ENCODE data around the gene ULBP2. TPM values are rescaled to one million over a fixed set of nuclear protein-coding genes. Genes with fewer than 3 reads are reported as not detected.
A peak's percentile ranks its signal among the peaks of the same experiment; 100 is the strongest.
"Not testable (repeated sequence)": the region's sequence is repeated elsewhere in the genome, so short reads cannot be mapped to it uniquely, and the experiment has no call there.

ULBP2 gene
- total RNA-seq, 2 experiments from 2014 or later = 0.32 to 0.43 TPM

GRCh38 chr6:149933036-149933435 is 8.8 kb upstream of the ULBP2 start:
- H3K4me3 Mint-ChIP-seq = no peak overlapping the region
- H3K9me3 Mint-ChIP-seq (ENCODE audit: low read depth) = no peaks in the 10 kb centered on the region
- ATAC-seq (no peak), DNase-seq (no peak)
- ChIA-PET POLR2A (no interaction called here), CTCF (interaction anchor here (1.2 kb wide), 1 partner anchor 84 kb away, joined by 4 read pairs; no protein-coding TSS in a partner anchor)
- no peaks in the 10 kb centered on the region for H3K36me3 Mint-ChIP-seq (ENCODE audit: low read depth)
- H3K4me1 Mint-ChIP-seq = peaks cover 11% of the 10 kb centered on the region
- peaks cover 79% of the 10 kb centered on the region for H3K27me3 Mint-ChIP-seq
- no peak overlapping the region for H3K27ac Mint-ChIP-seq
- intact Hi-C loops (cut with DNase I, micrococcal nuclease) = loop anchor here in 1 of 2 experiments (5.0 kb wide), 1 partner anchor 879 kb away; no protein-coding TSS in a partner anchor

- DNase-seq (no peak), ATAC-seq (no peak)
- Mint-ChIP-seq H3K4me3 (no peak overlapping the region), H3K4me1 (peaks cover 13% of the 10 kb centered on the region), H3K27ac (no peak overlapping the region), H3K27me3 (peaks cover 77% of the 10 kb centered on the region), H3K9me3 (ENCODE audit: low read depth) (no peaks in the 10 kb centered on the region), H3K36me3 (ENCODE audit: low read depth) (no peaks in the 10 kb centered on the region)
- intact Hi-C loops (cut with DNase I, micrococcal nuclease) = loop anchor here in 1 of 2 experiments (5.0 kb wide), 1 partner anchor 879 kb away; no protein-coding TSS in a partner anchor
- ChIA-PET CTCF (interaction anchor here (1.2 kb wide), 1 partner anchor 84 kb away, joined by 4 read pairs; no protein-coding TSS in a partner anchor), POLR2A (no interaction called here)
Observed at GRCh38 chr6:149933461-149933860, 8.4 kb upstream of the ULBP2 start.

GRCh38 chr6:149934249-149935156 is 7.3 kb upstream of the ULBP2 start:
- Mint-ChIP-seq H3K27me3 (peaks cover 74% of the 10 kb centered on the region), H3K27ac (no peak overlapping the region), H3K36me3 (ENCODE audit: low read depth) (no peaks in the 10 kb centered on the region), H3K9me3 (ENCODE audit: low read depth) (no peaks in the 10 kb centered on the region), H3K4me3 (no peak overlapping the region), H3K4me1 (peaks cover 21% of the 10 kb centered on the region)
- CTCF ChIA-PET = interaction anchor here (2.8 kb wide), 1 partner anchor 83 kb away, joined by 24 read pairs; no protein-coding TSS in a partner anchor
- intact Hi-C loops (cut with DNase I, micrococcal nuclease) = loop anchor here (1.0 to 5.0 kb wide), 5 partner anchors 29 to 880 kb away; partner anchors contain the start of genes ULBP1 (in 1 of the 2) and ULBP3 (in 1 of the 2)
- ATAC-seq (peak; percentile 57), DNase-seq (peak; percentile 84)
- POLR2A ChIA-PET = no interaction called here

GRCh38 chr6:149935246-149935645 is 6.6 kb upstream of the ULBP2 start:
- DNase-seq (no peak), ATAC-seq (no peak)
- peaks cover 27% of the 10 kb centered on the region for H3K4me1 Mint-ChIP-seq
- H3K27me3 Mint-ChIP-seq = peaks cover 76% of the 10 kb centered on the region
- H3K27ac Mint-ChIP-seq = no peak overlapping the region
- no peak overlapping the region for H3K4me3 Mint-ChIP-seq
- CTCF ChIA-PET = interaction anchor here (0.7 to 2.8 kb wide), 4 partner anchors 10 to 142 kb away, joined by 3 to 24 read pairs (median 4); no protein-coding TSS in a partner anchor
- no peaks in the 10 kb centered on the region for H3K9me3 Mint-ChIP-seq (ENCODE audit: low read depth)
- POLR2A ChIA-PET = no interaction called here
- no peaks in the 10 kb centered on the region for H3K36me3 Mint-ChIP-seq (ENCODE audit: low read depth)
- intact Hi-C loops (cut with DNase I, micrococcal nuclease) = loop anchor here in 1 of 2 experiments (2.0 kb wide), 1 partner anchor 880 kb away; no protein-coding TSS in a partner anchor

- Mint-ChIP-seq H3K4me1 (peaks cover 30% of the 10 kb centered on the region), H3K27ac (no peak overlapping the region), H3K4me3 (no peak overlapping the region), H3K36me3 (ENCODE audit: low read depth) (no peaks in the 10 kb centered on the region), H3K27me3 (peaks cover 76% of the 10 kb centered on the region), H3K9me3 (ENCODE audit: low read depth) (no peaks in the 10 kb centered on the region)
- ChIA-PET POLR2A (no interaction called here), CTCF (interaction anchor here (0.5 to 2.8 kb wide), 7 partner anchors 11 to 426 kb away, joined by 3 to 24 read pairs (median 3); no protein-coding TSS in a partner anchor)
- intact Hi-C loops (cut with DNase I, micrococcal nuclease) = loop anchor here in 1 of 2 experiments (2.0 kb wide), 1 partner anchor 879 kb away; no protein-coding TSS in a partner anchor
- no peak for DNase-seq
- no peak for ATAC-seq
Observed at GRCh38 chr6:149935668-149936067, 6.1 kb upstream of the ULBP2 start.

- H3K9me3 Mint-ChIP-seq (ENCODE audit: low read depth) = no peaks in the 10 kb centered on the region
- H3K36me3 Mint-ChIP-seq (ENCODE audit: low read depth) = no peaks in the 10 kb centered on the region
- H3K4me3 Mint-ChIP-seq = no peak overlapping the region
- DNase-seq (no peak), ATAC-seq (no peak)
- intact Hi-C loops (cut with DNase I, micrococcal nuclease) = no loop called here
- ChIA-PET CTCF (interaction anchor here (2.8 kb wide), 1 partner anchor 81 kb away, joined by 24 read pairs; no protein-coding TSS in a partner anchor), POLR2A (interaction anchor here (0.6 kb wide), 1 partner anchor 68 kb away, joined by 3 read pairs; no protein-coding TSS in a partner anchor)
- peaks cover 77% of the 10 kb centered on the region for H3K27me3 Mint-ChIP-seq
- H3K27ac Mint-ChIP-seq = no peak overlapping the region
- H3K4me1 Mint-ChIP-seq = peaks cover 33% of the 10 kb centered on the region
Observed at GRCh38 chr6:149936743-149937142, 5.1 kb upstream of the ULBP2 start.

- POLR2A ChIA-PET; H3K27ac Mint-ChIP-seq; intact Hi-C loops (cut with DNase I, micrococcal nuclease); DNase-seq; H3K36me3 Mint-ChIP-seq (ENCODE audit: low read depth); H3K9me3 Mint-ChIP-seq (ENCODE audit: low read depth): not testable (repeated sequence)
- H3K27me3 Mint-ChIP-seq = peaks cover 75% of the 10 kb centered on the region
- H3K4me3 Mint-ChIP-seq = peak overlapping the region; percentile 68
- ATAC-seq = peak; percentile 40
- peaks cover 36% of the 10 kb centered on the region for H3K4me1 Mint-ChIP-seq
- CTCF ChIA-PET = interaction anchor here (1.2 kb wide), 1 partner anchor 79 kb away, joined by 5 read pairs; no protein-coding TSS in a partner anchor
Observed at GRCh38 chr6:149938013-149938570, 3.7 kb upstream of the ULBP2 start.

- H3K36me3 Mint-ChIP-seq (ENCODE audit: low read depth) = no peaks in the 10 kb centered on the region
- H3K4me3 Mint-ChIP-seq = peak overlapping the region; percentile 68
- ChIA-PET POLR2A (no interaction called here), CTCF (interaction anchor here (0.6 to 1.2 kb wide), 3 partner anchors 23 to 86 kb away, joined by 3 to 5 read pairs (median 3); partner anchors contain the start of gene RAET1L)
- H3K27me3 Mint-ChIP-seq = peaks cover 71% of the 10 kb centered on the region
- ATAC-seq (peak; percentile 29), DNase-seq (peak; percentile 65)
- peaks cover 36% of the 10 kb centered on the region for H3K4me1 Mint-ChIP-seq
- intact Hi-C loops (cut with DNase I, micrococcal nuclease) = no loop called here
- H3K9me3 Mint-ChIP-seq (ENCODE audit: low read depth) = no peaks in the 10 kb centered on the region
- H3K27ac Mint-ChIP-seq = peak overlapping the region; percentile 76
Observed at GRCh38 chr6:149938571-149939355, 3.1 kb upstream of the ULBP2 start.

- intact Hi-C loops (cut with DNase I, micrococcal nuclease) = no loop called here
- ChIA-PET CTCF (interaction anchor here (0.6 to 1.2 kb wide), 3 partner anchors 22 to 86 kb away, joined by 3 to 5 read pairs (median 3); partner anchors contain the start of gene RAET1L), POLR2A (no interaction called here)
- ATAC-seq (no peak), DNase-seq (no peak)
- peak overlapping the region; percentile 76 for H3K27ac Mint-ChIP-seq
- H3K4me1 Mint-ChIP-seq = peaks cover 35% of the 10 kb centered on the region
- no peaks in the 10 kb centered on the region for H3K9me3 Mint-ChIP-seq (ENCODE audit: low read depth)
- peak overlapping the region; percentile 68 for H3K4me3 Mint-ChIP-seq
- no peaks in the 10 kb centered on the region for H3K36me3 Mint-ChIP-seq (ENCODE audit: low read depth)
- H3K27me3 Mint-ChIP-seq = peaks cover 70% of the 10 kb centered on the region
Observed at GRCh38 chr6:149939356-149939648, 2.5 kb upstream of the ULBP2 start.

- Mint-ChIP-seq H3K4me1 (peaks cover 27% of the 10 kb centered on the region), H3K27me3 (peaks cover 62% of the 10 kb centered on the region)
Observed at GRCh38 chr6:149939909-149940671, 1.7 kb upstream of the ULBP2 start.

More at GRCh38 chr6:149939909-149940671, 1.7 kb upstream of the ULBP2 start:
- Mint-ChIP-seq H3K9me3 (ENCODE audit: low read depth) (no peaks in the 10 kb centered on the region), H3K4me3 (no peak overlapping the region), H3K27ac (no peak overlapping the region), H3K36me3 (ENCODE audit: low read depth) (no peaks in the 10 kb centered on the region)
- POLR2A ChIA-PET = no interaction called here
- DNase-seq (no peak), ATAC-seq (no peak)
- CTCF ChIA-PET = interaction anchor here (0.8 kb wide), 1 partner anchor 128 kb away, joined by 3 read pairs; no protein-coding TSS in a partner anchor
- intact Hi-C loops (cut with DNase I, micrococcal nuclease) = loop anchor here in 1 of 2 experiments (2.0 kb wide), 1 partner anchor 67 kb away; no protein-coding TSS in a partner anchor

All from activated CD4-positive, alpha-beta T cell treated with anti-CD3 and anti-CD28 coated beads for 36 hours (primary cell).